HepG2 (cell line): ENCODE measurements around the gene NOTCH3. TPM values are rescaled to one million over a fixed set of nuclear protein-coding genes. Genes with fewer than 3 reads are reported as not detected.

Source experiments
- ARNT2 ChIP-seq: sonication (generic); formaldehyde crosslinking; IDR thresholded peaks from 2 replicates; pipeline ENCODE4 v1.8.0; 2022; ENCODE audit warnings: mild to moderate bottlenecking, low read depth, missing genetic modification reagents, moderate library complexity
- CEBPG ChIP-seq: IDR thresholded peaks from 2 replicates; pipeline ENCODE4 v1.6.1; 2016
- HMG20B ChIP-seq: conservative IDR thresholded peaks from 2 replicates; pipeline ENCODE4 v1.6.1; 2016; ENCODE audit warnings: missing genetic modification reagents, missing compliant biosample characterization
- IKZF4 ChIP-seq: sonication (generic); formaldehyde crosslinking; IDR thresholded peaks from 2 replicates; pipeline ENCODE4 v1.5.1; 2020; ENCODE audit warnings: borderline replicate concordance, mild to moderate bottlenecking, low read depth, missing genetic modification reagents; ENCODE audit errors: not compliant biosample characterization
- IRF2 ChIP-seq: IDR thresholded peaks from 2 replicates; pipeline ENCODE4 v1.6.1; 2018; ENCODE audit warnings: missing genetic modification reagents, missing compliant biosample characterization
- KAT7 ChIP-seq: IDR thresholded peaks from 2 replicates; pipeline ENCODE4 v1.6.1; 2018; ENCODE audit warnings: borderline replicate concordance, missing compliant biosample characterization
- NR2F6 ChIP-seq, 2 experiments: IDR thresholded peaks; 2 replicates each; pipeline ENCODE4 v1.6.1; 2016; ENCODE audit warnings: antibody characterized with exemption in 1 of 2, mild to moderate bottlenecking in 1 of 2
- RNF2 ChIP-seq: fragments of 450-650 bp; conservative IDR thresholded peaks from 2 replicates; pipeline ENCODE4 v1.6.1; 2016; ENCODE audit warnings: low read depth
- RXRA ChIP-seq: sonication (generic); formaldehyde crosslinking; IDR thresholded peaks from 2 replicates; pipeline ENCODE4 v1.5.1; 2020; ENCODE audit warnings: missing genetic modification reagents
- SALL2 ChIP-seq: sonication (generic); formaldehyde crosslinking; IDR thresholded peaks from 2 replicates; pipeline ENCODE4 v1.8.1; 2023; ENCODE audit warnings: mild to moderate bottlenecking, missing genetic modification reagents, inconsistent platforms
- STAG1 ChIP-seq: sonication (generic); formaldehyde crosslinking; IDR thresholded peaks from 2 replicates; pipeline ENCODE4 v1.4.0; 2020; ENCODE audit warnings: missing genetic modification reagents
- XRCC5 ChIP-seq: fragments of 200-400 bp; formaldehyde crosslinking; optimal IDR thresholded peaks from 2 replicates; pipeline ENCODE3; 2017; ENCODE audit warnings: mild to moderate bottlenecking, low read length
- ZBTB7B ChIP-seq: sonication (generic); formaldehyde crosslinking; IDR thresholded peaks from 2 replicates; pipeline ENCODE4 v1.4.0; 2020; ENCODE audit warnings: missing genetic modification reagents
- ZNF331 ChIP-seq: sonication (generic); formaldehyde crosslinking; IDR thresholded peaks from 2 replicates; pipeline ENCODE4 v1.4.0; 2020; ENCODE audit warnings: missing genetic modification reagents
- ZNF572 ChIP-seq: sonication (generic); formaldehyde crosslinking; IDR thresholded peaks from 2 replicates; pipeline ENCODE4 v1.5.1; 2020; ENCODE audit warnings: mild to moderate bottlenecking, missing genetic modification reagents
- polyA plus RNA-seq, 8 experiments: library from polyadenylated mRNA; depleted of rRNA in 3 of 8; stranded (reverse) in 7 of 8; unstranded in 1 of 8; fragments of >200 nt; fragmentation: Illumina TruSeq in 4 of 8; extraction: Trizol in 4 of 8; gene quantifications; 2 replicates each; pipeline versions ENCODE4 v1.2.1 to v1.2.3, GENCODE V29; 2011 to 2016; ENCODE audit warnings: low read depth in 4 of 8, missing spikeins in 1 of 8, mixed read lengths in 1 of 8; ENCODE audit not compliant: insufficient read depth in 1 of 8
- total RNA-seq, 5 experiments: library from RNA; depleted of rRNA; stranded (reverse); fragments of >200 nt; fragmentation: Illumina TruSeq; extraction: Trizol; gene quantifications; 2 replicates each; pipeline ENCODE4 v1.2.3, GENCODE V29; 2016; ENCODE audit warnings: low read depth in 1 of 5
- TF ChIP-seq, protein P1 (sequence below): sonication (generic); formaldehyde crosslinking; IDR thresholded peaks from 2 replicates; pipeline ENCODE4 v1.5.0; 2020; ENCODE audit warnings: mild to moderate bottlenecking, missing genetic modification reagents, borderline replicate concordance
- TF ChIP-seq, protein P2 (sequence below): sonication (generic); formaldehyde crosslinking; IDR thresholded peaks from 2 replicates; pipeline ENCODE4 v1.5.0; 2020; ENCODE audit warnings: mild to moderate bottlenecking, missing genetic modification reagents, moderate library complexity
- TF ChIP-seq, protein P3 (sequence below): IDR thresholded peaks from 2 replicates; pipeline ENCODE4 v1.6.1; 2016; ENCODE audit warnings: low read depth, borderline replicate concordance
- TF ChIP-seq, protein P4 (sequence below): sonication (generic); formaldehyde crosslinking; IDR thresholded peaks from 2 replicates; pipeline ENCODE4 v1.5.1; 2020; ENCODE audit warnings: mild to moderate bottlenecking, missing genetic modification reagents, moderate library complexity

Gene NOTCH3
- total and polyA plus RNA-seq, 2 of the 13 experiments (the other 11 are each of a cell fraction or from before 2014, with no cell fraction given): 0.09 to 0.28 TPM

DNA sequence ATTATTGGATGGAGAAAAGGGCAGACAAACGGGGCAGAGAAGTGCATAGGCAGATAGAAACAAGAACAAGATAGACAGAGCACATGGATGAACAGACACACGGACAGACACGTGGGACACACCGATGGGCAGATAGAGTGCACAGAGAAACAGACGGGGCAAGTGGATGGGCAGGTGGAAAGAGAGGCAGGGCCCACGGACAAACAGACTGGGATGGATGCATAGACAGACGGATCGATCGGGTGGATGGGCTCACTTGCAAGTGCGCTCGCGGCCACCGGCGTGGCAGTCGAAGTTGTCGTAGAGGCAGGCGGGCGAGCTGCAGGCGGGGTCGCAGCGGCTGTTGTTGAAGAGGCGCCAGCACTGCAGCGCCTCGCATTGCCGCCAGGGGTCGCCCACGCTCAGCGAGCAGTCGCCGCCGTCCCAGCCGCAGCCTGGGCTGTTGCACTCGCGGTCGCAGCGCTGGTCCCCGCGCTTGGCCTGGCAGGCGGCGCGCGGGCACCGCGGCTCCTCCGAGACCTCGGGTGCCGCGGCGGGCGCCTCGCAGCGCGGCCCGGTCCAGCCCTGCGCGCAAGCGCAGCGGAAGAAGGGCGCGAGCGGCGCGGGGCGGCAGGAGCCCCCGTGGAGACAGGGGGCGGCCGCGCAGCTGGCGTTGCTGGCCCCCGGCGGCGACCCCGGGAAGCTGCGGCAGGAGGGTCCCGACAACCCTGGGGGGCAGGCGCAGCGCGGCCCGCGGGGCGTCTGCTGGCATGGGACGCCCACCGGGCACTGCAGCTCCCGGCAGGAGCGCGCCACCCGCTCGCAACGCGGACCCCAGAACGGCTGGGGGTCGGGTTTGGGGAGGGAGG lies 23.3 kb downstream of the NOTCH3 start (continued):
- TF ChIP-seq, protein P1, sequence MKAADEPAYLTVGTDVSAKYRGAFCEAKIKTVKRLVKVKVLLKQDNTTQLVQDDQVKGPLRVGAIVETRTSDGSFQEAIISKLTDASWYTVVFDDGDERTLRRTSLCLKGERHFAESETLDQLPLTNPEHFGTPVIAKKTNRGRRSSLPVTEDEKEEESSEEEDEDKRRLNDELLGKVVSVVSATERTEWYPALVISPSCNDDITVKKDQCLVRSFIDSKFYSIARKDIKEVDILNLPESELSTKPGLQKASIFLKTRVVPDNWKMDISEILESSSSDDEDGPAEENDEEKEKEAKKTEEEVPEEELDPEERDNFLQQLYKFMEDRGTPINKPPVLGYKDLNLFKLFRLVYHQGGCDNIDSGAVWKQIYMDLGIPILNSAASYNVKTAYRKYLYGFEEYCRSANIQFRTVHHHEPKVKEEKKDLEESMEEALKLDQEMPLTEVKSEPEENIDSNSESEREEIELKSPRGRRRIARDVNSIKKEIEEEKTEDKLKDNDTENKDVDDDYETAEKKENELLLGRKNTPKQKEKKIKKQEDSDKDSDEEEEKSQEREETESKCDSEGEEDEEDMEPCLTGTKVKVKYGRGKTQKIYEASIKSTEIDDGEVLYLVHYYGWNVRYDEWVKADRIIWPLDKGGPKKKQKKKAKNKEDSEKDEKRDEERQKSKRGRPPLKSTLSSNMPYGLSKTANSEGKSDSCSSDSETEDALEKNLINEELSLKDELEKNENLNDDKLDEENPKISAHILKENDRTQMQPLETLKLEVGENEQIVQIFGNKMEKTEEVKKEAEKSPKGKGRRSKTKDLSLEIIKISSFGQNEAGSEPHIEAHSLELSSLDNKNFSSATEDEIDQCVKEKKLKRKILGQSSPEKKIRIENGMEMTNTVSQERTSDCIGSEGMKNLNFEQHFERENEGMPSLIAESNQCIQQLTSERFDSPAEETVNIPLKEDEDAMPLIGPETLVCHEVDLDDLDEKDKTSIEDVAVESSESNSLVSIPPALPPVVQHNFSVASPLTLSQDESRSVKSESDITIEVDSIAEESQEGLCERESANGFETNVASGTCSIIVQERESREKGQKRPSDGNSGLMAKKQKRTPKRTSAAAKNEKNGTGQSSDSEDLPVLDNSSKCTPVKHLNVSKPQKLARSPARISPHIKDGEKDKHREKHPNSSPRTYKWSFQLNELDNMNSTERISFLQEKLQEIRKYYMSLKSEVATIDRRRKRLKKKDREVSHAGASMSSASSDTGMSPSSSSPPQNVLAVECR (CRISPR knock-in tag): peak; percentile 48; the same call in 1 of the 2 replicates
- TF ChIP-seq ARNT2 (CRISPR knock-in tag) (peak; percentile 85), ZNF572 (CRISPR knock-in tag) (no peak), SALL2 (peak; percentile 80; the same call in 1 of the 2 replicates), XRCC5 (peak; percentile 83), ZNF331 (CRISPR knock-in tag) (peak; percentile 56; the same call in 1 of the 2 replicates), RNF2 (peak; percentile 57; the same call in 1 of the 2 replicates), RXRA (CRISPR knock-in tag) (0 out of 2 replicates have a peak, but pooled peaks have one; percentile 48), KAT7 (CRISPR knock-in tag) (no peak), NR2F6 (IDR thresholded peaks at IDR 0.05) (no peak), NR2F6 (CRISPR knock-in tag; IDR thresholded peaks at IDR 0.05) (peak; percentile 29; the same call in 1 of the 2 replicates), IKZF4 (CRISPR knock-in tag) (peak; percentile 48), CEBPG (CRISPR knock-in tag) (0 out of 2 replicates have a peak, but pooled peaks have one; percentile 12), STAG1 (CRISPR knock-in tag) (peak; percentile 93), IRF2 (CRISPR knock-in tag) (peak; percentile 49; the same call in 1 of the 2 replicates), ZBTB7B (CRISPR knock-in tag) (peak; percentile 39; the same call in 1 of the 2 replicates), HMG20B (CRISPR knock-in tag) (no peak)
- TF ChIP-seq, protein P2, sequence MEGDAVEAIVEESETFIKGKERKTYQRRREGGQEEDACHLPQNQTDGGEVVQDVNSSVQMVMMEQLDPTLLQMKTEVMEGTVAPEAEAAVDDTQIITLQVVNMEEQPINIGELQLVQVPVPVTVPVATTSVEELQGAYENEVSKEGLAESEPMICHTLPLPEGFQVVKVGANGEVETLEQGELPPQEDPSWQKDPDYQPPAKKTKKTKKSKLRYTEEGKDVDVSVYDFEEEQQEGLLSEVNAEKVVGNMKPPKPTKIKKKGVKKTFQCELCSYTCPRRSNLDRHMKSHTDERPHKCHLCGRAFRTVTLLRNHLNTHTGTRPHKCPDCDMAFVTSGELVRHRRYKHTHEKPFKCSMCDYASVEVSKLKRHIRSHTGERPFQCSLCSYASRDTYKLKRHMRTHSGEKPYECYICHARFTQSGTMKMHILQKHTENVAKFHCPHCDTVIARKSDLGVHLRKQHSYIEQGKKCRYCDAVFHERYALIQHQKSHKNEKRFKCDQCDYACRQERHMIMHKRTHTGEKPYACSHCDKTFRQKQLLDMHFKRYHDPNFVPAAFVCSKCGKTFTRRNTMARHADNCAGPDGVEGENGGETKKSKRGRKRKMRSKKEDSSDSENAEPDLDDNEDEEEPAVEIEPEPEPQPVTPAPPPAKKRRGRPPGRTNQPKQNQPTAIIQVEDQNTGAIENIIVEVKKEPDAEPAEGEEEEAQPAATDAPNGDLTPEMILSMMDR: peak; percentile 94
- TF ChIP-seq, protein P3, sequence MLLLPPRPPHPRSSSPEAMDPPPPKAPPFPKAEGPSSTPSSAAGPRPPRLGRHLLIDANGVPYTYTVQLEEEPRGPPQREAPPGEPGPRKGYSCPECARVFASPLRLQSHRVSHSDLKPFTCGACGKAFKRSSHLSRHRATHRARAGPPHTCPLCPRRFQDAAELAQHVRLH (CRISPR knock-in tag): peak; percentile 58; the same call in 1 of the 2 replicates
- TF ChIP-seq, protein P4, sequence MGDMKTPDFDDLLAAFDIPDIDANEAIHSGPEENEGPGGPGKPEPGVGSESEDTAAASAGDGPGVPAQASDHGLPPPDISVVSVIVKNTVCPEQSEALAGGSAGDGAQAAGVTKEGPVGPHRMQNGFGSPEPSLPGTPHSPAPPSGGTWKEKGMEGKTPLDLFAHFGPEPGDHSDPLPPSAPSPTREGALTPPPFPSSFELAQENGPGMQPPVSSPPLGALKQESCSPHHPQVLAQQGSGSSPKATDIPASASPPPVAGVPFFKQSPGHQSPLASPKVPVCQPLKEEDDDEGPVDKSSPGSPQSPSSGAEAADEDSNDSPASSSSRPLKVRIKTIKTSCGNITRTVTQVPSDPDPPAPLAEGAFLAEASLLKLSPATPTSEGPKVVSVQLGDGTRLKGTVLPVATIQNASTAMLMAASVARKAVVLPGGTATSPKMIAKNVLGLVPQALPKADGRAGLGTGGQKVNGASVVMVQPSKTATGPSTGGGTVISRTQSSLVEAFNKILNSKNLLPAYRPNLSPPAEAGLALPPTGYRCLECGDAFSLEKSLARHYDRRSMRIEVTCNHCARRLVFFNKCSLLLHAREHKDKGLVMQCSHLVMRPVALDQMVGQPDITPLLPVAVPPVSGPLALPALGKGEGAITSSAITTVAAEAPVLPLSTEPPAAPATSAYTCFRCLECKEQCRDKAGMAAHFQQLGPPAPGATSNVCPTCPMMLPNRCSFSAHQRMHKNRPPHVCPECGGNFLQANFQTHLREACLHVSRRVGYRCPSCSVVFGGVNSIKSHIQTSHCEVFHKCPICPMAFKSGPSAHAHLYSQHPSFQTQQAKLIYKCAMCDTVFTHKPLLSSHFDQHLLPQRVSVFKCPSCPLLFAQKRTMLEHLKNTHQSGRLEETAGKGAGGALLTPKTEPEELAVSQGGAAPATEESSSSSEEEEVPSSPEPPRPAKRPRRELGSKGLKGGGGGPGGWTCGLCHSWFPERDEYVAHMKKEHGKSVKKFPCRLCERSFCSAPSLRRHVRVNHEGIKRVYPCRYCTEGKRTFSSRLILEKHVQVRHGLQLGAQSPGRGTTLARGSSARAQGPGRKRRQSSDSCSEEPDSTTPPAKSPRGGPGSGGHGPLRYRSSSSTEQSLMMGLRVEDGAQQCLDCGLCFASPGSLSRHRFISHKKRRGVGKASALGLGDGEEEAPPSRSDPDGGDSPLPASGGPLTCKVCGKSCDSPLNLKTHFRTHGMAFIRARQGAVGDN (CRISPR knock-in tag): peak; percentile 71
